ENCODE data around the gene ZHX3. TPM values are rescaled to one million over a fixed set of nuclear protein-coding genes. Genes with fewer than 3 reads are reported as not detected.

The ZHX3 gene
- total RNA-seq, 1 donor from 2014 or later: 34.6 TPM

DNA sequence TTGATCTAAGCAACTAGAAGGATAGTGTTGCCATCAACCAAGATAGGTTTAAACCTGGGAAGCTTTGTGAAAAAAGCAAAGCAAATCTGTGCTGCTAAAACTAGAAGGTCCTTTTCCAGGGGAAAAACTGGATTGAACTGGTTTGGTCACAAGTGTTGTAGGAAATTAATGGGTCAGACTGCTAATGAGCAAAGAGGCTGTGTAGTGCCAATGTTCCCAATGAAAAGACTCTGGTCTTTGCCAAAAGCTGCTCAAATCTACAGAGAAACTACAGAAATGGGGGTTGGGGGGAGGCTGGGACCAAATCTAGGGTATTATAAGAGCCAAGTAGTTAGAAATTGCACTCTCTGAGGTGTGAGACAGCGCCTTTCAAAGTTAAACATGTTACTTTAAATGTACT, 95.2 kb downstream of the ZHX3 start:
- intact Hi-C loops (cut with micrococcal nuclease): no loop called here
- DNase-seq: no peak
- TF ChIP-seq, protein P1, sequence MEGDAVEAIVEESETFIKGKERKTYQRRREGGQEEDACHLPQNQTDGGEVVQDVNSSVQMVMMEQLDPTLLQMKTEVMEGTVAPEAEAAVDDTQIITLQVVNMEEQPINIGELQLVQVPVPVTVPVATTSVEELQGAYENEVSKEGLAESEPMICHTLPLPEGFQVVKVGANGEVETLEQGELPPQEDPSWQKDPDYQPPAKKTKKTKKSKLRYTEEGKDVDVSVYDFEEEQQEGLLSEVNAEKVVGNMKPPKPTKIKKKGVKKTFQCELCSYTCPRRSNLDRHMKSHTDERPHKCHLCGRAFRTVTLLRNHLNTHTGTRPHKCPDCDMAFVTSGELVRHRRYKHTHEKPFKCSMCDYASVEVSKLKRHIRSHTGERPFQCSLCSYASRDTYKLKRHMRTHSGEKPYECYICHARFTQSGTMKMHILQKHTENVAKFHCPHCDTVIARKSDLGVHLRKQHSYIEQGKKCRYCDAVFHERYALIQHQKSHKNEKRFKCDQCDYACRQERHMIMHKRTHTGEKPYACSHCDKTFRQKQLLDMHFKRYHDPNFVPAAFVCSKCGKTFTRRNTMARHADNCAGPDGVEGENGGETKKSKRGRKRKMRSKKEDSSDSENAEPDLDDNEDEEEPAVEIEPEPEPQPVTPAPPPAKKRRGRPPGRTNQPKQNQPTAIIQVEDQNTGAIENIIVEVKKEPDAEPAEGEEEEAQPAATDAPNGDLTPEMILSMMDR (IDR thresholded peaks at IDR 0.05; ENCODE audit: borderline replicate concordance): no peak

DNA sequence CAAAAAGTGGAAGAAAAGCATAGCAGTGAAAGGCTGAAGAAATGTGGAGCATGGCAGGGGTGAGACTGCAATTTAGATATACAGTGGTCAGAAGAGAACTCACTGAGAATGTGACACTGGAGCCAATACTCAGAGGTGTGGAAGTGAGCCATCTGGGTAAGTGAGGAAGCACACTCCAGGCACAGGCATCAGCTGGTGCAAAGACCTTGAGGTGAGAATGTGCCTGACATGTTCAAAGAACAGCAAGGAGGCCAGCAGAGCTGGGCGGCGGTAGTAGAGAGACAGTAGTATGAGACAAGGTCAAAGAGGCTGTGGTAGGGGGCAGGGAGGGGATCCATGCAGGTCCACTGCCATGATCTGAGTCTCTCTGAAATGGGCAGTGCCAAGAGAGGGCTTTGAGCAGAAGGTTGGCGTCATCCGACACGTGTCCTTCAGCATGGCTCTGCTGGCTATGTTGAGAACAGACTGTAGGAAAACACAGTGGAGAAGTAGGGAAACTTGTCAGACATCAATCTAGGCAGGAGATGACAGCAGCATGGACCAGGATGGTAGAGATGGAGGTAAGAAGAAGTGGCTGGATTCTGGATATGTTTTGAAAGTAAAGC, 95.8 kb downstream of the ZHX3 start:
- Histone ChIP-seq H3K4me1 (peaks cover 33% of the 10 kb centered on the region), H3K27me3 (ENCODE audit: low read depth) (no peaks in the 10 kb centered on the region), H3K27ac (replicated peaks) (peak overlapping the region; percentile 50), H3K36me3 (no peaks in the 10 kb centered on the region), H3K4me3 (no peak overlapping the region), H3K9me3 (replicated peaks) (no peaks in the 10 kb centered on the region)
- intact Hi-C loops (cut with micrococcal nuclease): no loop called here
- TF ChIP-seq, protein P1 (IDR thresholded peaks at IDR 0.05; ENCODE audit: borderline replicate concordance): no peak
- no peak for DNase-seq

More for the DNA sequence above, 95.2 kb downstream of the ZHX3 start:
- Histone ChIP-seq H3K4me1 (peaks cover 33% of the 10 kb centered on the region), H3K27me3 (ENCODE audit: low read depth) (no peaks in the 10 kb centered on the region), H3K27ac (replicated peaks) (peak overlapping the region; percentile 50), H3K36me3 (no peaks in the 10 kb centered on the region), H3K4me3 (no peak overlapping the region), H3K9me3 (replicated peaks) (no peaks in the 10 kb centered on the region)

DNA sequence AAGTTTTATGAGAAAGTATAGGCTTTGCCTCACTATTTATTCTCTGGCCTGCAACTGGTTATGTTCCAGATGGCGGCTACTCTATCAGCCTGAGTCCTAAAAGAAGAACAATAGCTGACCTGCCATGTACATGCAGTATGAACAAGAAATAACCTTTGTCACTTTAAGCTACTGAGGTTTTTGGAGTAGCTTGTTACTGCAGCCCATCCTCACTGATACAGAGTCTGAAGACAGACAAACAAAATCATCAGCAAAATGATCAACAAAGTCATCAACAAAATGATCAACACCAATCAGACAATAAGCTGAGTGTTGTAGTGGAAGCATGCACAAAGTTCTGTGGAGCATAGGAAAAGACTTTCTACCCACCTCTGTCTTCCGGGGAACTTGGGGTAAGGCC, 97.7 kb downstream of the ZHX3 start:
- H3K27ac ChIP-seq (replicated peaks): no peak overlapping the region
- intact Hi-C loops (cut with micrococcal nuclease): no loop called here
- TF ChIP-seq, protein P1 (IDR thresholded peaks at IDR 0.05; ENCODE audit: borderline replicate concordance): no peak
- H3K4me3 ChIP-seq: no peak overlapping the region
- H3K27me3 ChIP-seq (ENCODE audit: low read depth): no peaks in the 10 kb centered on the region
- no peak for DNase-seq
- H3K36me3 ChIP-seq: no peaks in the 10 kb centered on the region
- H3K4me1 ChIP-seq: peaks cover 33% of the 10 kb centered on the region
- H3K9me3 ChIP-seq (replicated peaks): no peaks in the 10 kb centered on the region

DNA sequence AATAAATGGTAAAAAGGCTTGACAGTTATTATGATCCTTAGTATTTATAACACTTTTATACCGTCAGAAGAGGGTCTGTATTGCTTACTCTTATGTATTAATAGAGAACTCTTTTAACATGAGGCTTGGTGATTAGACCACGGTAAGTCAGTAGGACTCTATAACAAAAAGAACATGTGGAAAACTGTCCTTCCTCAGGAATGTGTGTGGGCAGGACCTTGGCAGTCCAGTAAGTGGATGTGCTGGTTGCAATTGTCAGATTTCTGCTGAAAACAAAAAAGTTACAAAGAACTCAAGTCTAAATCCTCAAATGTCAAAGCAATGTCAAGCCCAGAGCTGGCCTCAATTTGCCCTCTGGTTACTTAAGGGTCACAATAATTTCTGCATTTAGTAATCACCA, 99.1 kb downstream of the ZHX3 start:
- no peaks in the 10 kb centered on the region for H3K27me3 ChIP-seq (ENCODE audit: low read depth)
- TF ChIP-seq, protein P1 (IDR thresholded peaks at IDR 0.05; ENCODE audit: borderline replicate concordance): no peak
- no peak overlapping the region for H3K4me3 ChIP-seq
- H3K36me3 ChIP-seq: no peaks in the 10 kb centered on the region
- H3K9me3 ChIP-seq (replicated peaks): no peaks in the 10 kb centered on the region
- DNase-seq: no peak
- intact Hi-C loops (cut with micrococcal nuclease): no loop called here
- H3K27ac ChIP-seq (replicated peaks): peak overlapping the region; percentile 43
- H3K4me1 ChIP-seq: peaks cover 37% of the 10 kb centered on the region

DNA sequence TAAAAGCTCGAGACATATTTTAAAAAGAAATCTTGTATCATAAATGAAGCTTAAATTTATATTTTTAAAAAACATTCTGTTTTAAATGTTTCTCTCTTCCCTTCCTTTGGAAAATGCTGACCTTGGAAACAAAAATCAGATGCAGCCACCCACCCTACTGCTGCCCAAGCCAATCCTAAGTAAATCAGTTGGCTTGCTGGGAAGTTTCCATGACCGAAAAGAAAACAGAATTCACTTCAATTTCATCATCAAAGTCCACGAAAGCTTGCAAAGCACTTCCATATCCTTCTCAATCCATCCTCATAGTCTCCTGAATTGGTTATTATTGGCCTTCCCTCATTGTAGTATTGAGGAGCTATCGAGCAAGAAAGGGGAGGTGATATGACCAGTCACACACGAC, 100.1 kb downstream of the ZHX3 start:
- Histone ChIP-seq H3K36me3 (no peaks in the 10 kb centered on the region), H3K4me1 (peaks cover 34% of the 10 kb centered on the region), H3K27me3 (ENCODE audit: low read depth) (no peaks in the 10 kb centered on the region), H3K27ac (replicated peaks) (no peak overlapping the region), H3K4me3 (no peak overlapping the region), H3K9me3 (replicated peaks) (no peaks in the 10 kb centered on the region)
- TF ChIP-seq, protein P1 (IDR thresholded peaks at IDR 0.05; ENCODE audit: borderline replicate concordance): no peak
- intact Hi-C loops (cut with micrococcal nuclease): no loop called here
- no peak for DNase-seq

Data from left ventricle myocardium inferior (tissue), 1 donor.